H9 (cell line): ENCODE results near the gene FAM217A. TPM values are rescaled to one million over a fixed set of nuclear protein-coding genes. Genes with fewer than 3 reads are reported as not detected.
"Not testable (repeated sequence)": the region's sequence is repeated elsewhere in the genome, so short reads cannot be mapped to it uniquely, and the experiment has no call there.

Source experiments
- DNase-seq: peaks from one replicate; pipeline ENCODE4 v3.0.0-alpha.2; 2017
- H2AFZ ChIP-seq: one replicate; pipeline ENCODE4 v1.6.1; 2013; ENCODE audit warnings: mild to moderate bottlenecking, low read length, control low read depth, moderate library complexity
- H2AK5ac ChIP-seq: 2 replicates; pipeline ENCODE4 v1.6.1; 2013; ENCODE audit warnings: low read length, control low read depth, mixed read lengths; ENCODE audit not compliant: insufficient read length
- H2BK120ac ChIP-seq: one replicate; pipeline ENCODE4 v1.6.1; 2013; ENCODE audit warnings: low read depth, mild to moderate bottlenecking, low read length, control low read depth, inconsistent platforms; ENCODE audit not compliant: poor library complexity, severe bottlenecking
- H2BK12ac ChIP-seq: 2 replicates; pipeline ENCODE4 v1.6.1; 2013; ENCODE audit warnings: low read length, control low read depth, mixed read lengths, low read depth; ENCODE audit not compliant: insufficient read length
- H2BK15ac ChIP-seq: 2 replicates; pipeline ENCODE4 v1.6.1; 2013; ENCODE audit warnings: low read depth, low read length, control low read depth
- H2BK20ac ChIP-seq: one replicate; pipeline ENCODE4 v1.6.1; 2013; ENCODE audit warnings: low read depth, mild to moderate bottlenecking, low read length, control low read depth, inconsistent platforms; ENCODE audit not compliant: poor library complexity, severe bottlenecking
- H2BK5ac ChIP-seq: 2 replicates; pipeline ENCODE4 v1.6.1; 2013; ENCODE audit warnings: low read length, control low read depth, mixed read lengths; ENCODE audit not compliant: insufficient read length
- H3K14ac ChIP-seq: 2 replicates; pipeline ENCODE4 v1.6.1; 2013; ENCODE audit warnings: low read length, control low read depth; ENCODE audit not compliant: insufficient read depth
- H3K18ac ChIP-seq: 2 replicates; pipeline ENCODE4 v1.6.1; 2013; ENCODE audit warnings: low read depth, mild to moderate bottlenecking, mixed read lengths, low read length, control low read depth; ENCODE audit not compliant: insufficient read length
- H3K23ac ChIP-seq: 2 replicates; pipeline ENCODE4 v1.6.1; 2013; ENCODE audit warnings: low read length, control low read depth, mixed read lengths, low read depth; ENCODE audit not compliant: insufficient read length
- H3K23me2 ChIP-seq: 2 replicates; pipeline ENCODE4 v1.6.1; 2013; ENCODE audit warnings: low read depth, mild to moderate bottlenecking, mixed read lengths, low read length, control low read depth; ENCODE audit not compliant: insufficient read length, poor library complexity, severe bottlenecking
- H3K27ac ChIP-seq: 2 replicates; pipeline ENCODE4 v1.5.1; 2013; ENCODE audit warnings: low read length, control low read depth, mixed read lengths, low read depth; ENCODE audit not compliant: insufficient read length
- H3K27me3 ChIP-seq: 2 replicates; pipeline ENCODE4 v1.6.1; 2013; ENCODE audit warnings: low read length, control low read depth, inconsistent platforms; ENCODE audit not compliant: insufficient read depth
- H3K4ac ChIP-seq: 2 replicates; pipeline ENCODE4 v1.6.1; 2013; ENCODE audit warnings: low read depth, mild to moderate bottlenecking, control low read depth, inconsistent platforms, low read length, moderate library complexity
- H3K4me1 ChIP-seq: 2 replicates; pipeline ENCODE4 v1.6.1; 2013; ENCODE audit warnings: low read length, control low read depth, inconsistent platforms; ENCODE audit not compliant: insufficient read depth
- H3K4me2 ChIP-seq: 2 replicates; pipeline ENCODE4 v1.6.1; 2013; ENCODE audit warnings: low read length, control low read depth, mixed read lengths; ENCODE audit not compliant: insufficient read length, insufficient read depth
- H3K56ac ChIP-seq: 2 replicates; pipeline ENCODE4 v1.6.1; 2013; ENCODE audit warnings: low read depth, mild to moderate bottlenecking, mixed read lengths, low read length, control low read depth; ENCODE audit not compliant: insufficient read length
- H3K79me1 ChIP-seq: 2 replicates; pipeline ENCODE4 v1.6.1; 2013; ENCODE audit warnings: low read depth, mild to moderate bottlenecking, moderate library complexity, low read length, control low read depth, inconsistent platforms; ENCODE audit not compliant: insufficient read depth, poor library complexity, severe bottlenecking
- H3K79me2 ChIP-seq: 2 replicates; pipeline ENCODE4 v1.6.1; 2013; ENCODE audit warnings: low read length, control low read depth, inconsistent platforms; ENCODE audit not compliant: insufficient read depth
- H3K9ac ChIP-seq: 2 replicates; pipeline ENCODE4 v1.6.1; 2013; ENCODE audit warnings: low read length, control low read depth, mixed read lengths; ENCODE audit not compliant: insufficient read length; ENCODE audit errors: extremely low read depth
- H3K9me3 ChIP-seq: one replicate; pipeline ENCODE4 v1.6.1; 2013; ENCODE audit warnings: low read depth, low read length, inconsistent platforms; ENCODE audit not compliant: control insufficient read depth
- H3T11ph ChIP-seq: one replicate; pipeline ENCODE4 v1.6.1; 2013; ENCODE audit warnings: mild to moderate bottlenecking, low read length, control low read depth, inconsistent platforms
- H4K20me1 ChIP-seq: one replicate; pipeline ENCODE4 v1.6.1; 2013; ENCODE audit not compliant: control insufficient read depth, insufficient read length, insufficient read depth
- H4K5ac ChIP-seq: 2 replicates; pipeline ENCODE4 v1.6.1; 2013; ENCODE audit warnings: low read depth, mild to moderate bottlenecking, mixed read lengths, low read length, control low read depth; ENCODE audit not compliant: insufficient read length
- H4K8ac ChIP-seq: replicated peaks from 2 replicates; pipeline ENCODE4 v1.6.1; 2013; ENCODE audit warnings: low read length, control low read depth, mixed read lengths, low read depth; ENCODE audit not compliant: insufficient read length
- H4K91ac ChIP-seq: 2 replicates; pipeline ENCODE4 v1.6.1; 2013; ENCODE audit warnings: low read depth, mild to moderate bottlenecking, moderate library complexity, mixed read lengths, low read length, control low read depth; ENCODE audit not compliant: insufficient read length
- H3K27ac Mint-ChIP-seq, 3 experiments: 2 replicates in 2 of 3; 3 replicates in 1 of 3; pipeline ENCODE4 v1.8.0; 2020 to 2021; ENCODE audit warnings: mixed read lengths in 3 of 3, mild to moderate bottlenecking in 1 of 3, moderate library complexity in 1 of 3
- H3K27me3 Mint-ChIP-seq: 2 replicates; pipeline ENCODE4 v1.8.0; 2021; ENCODE audit warnings: low read depth, mild to moderate bottlenecking, moderate library complexity, mixed read lengths
- H3K36me3 Mint-ChIP-seq, 3 experiments: 2 replicates in 2 of 3; 3 replicates in 1 of 3; pipeline ENCODE4 v1.8.0; 2020 to 2021; ENCODE audit warnings: low read depth in 3 of 3, mixed read lengths in 3 of 3; ENCODE audit not compliant: insufficient read depth in 1 of 3
- H3K4me1 Mint-ChIP-seq, 2 experiments: 2 replicates each; pipeline ENCODE4 v1.8.0; 2020; ENCODE audit warnings: mixed read lengths in 2 of 2
- H3K4me3 Mint-ChIP-seq, 2 experiments: 2 replicates in 1 of 2; 3 replicates in 1 of 2; pipeline ENCODE4 v1.8.0; 2020 to 2021; ENCODE audit warnings: mild to moderate bottlenecking in 2 of 2, mixed read lengths in 2 of 2, moderate library complexity in 1 of 2
- H3K9me3 Mint-ChIP-seq, 2 experiments: 2 replicates in 1 of 2; 3 replicates in 1 of 2; pipeline ENCODE4 v1.8.0; 2020; ENCODE audit warnings: mild to moderate bottlenecking in 2 of 2, mixed read lengths in 2 of 2, moderate library complexity in 1 of 2
- CTCF ChIP-seq: fragments of 200-600 bp; sonication (generic); conservative IDR thresholded peaks from 3 replicates; pipeline ENCODE4 v1.8.0; 2021; ENCODE audit warnings: antibody characterized with exemption, mild to moderate bottlenecking
- WGBS: extraction: QIAGEN DNeasy Blood & Tissue Kit; methylation state at CpG from one replicate; pipeline ENCODE4 v1.1.7; 2013; ENCODE audit warnings: missing lambda C conversion rate, low lambda C conversion rate, mixed read lengths; ENCODE audit not compliant: insufficient read length; ENCODE audit errors: extremely low coverage; 5-methylcytosine and 5-hydroxymethylcytosine counted together
- total RNA-seq: library from RNA; stranded (reverse); gene quantifications from 2 replicates; pipeline ENCODE4 v1.2.1, GENCODE V29; 2021

FAM217A gene
- total RNA-seq, 1 experiment from 2014 or later, result not detected

GRCh38 chr6:4112366-4112765, 33.4 kb upstream of the FAM217A start:
- no peaks in the 10 kb centered on the region for H3K4me1 ChIP-seq
- H2BK20ac ChIP-seq, result no peak overlapping the region
- Mint-ChIP-seq H3K4me3 (no peak overlapping the region), H3K9me3 (peaks cover 8% of the 10 kb centered on the region in 2 experiments; a peak in 3 of 5 replicates), H3K27me3 (no peaks in the 10 kb centered on the region), H3K36me3 (peaks cover 17 to 24% (median 17%) of the 10 kb centered on the region in 3 experiments; a peak in 6 of 7 replicates), H3K4me1 (no peaks in the 10 kb centered on the region), H3K27ac (no peak overlapping the region)
- H2BK12ac ChIP-seq, result no peak overlapping the region
- no peak overlapping the region for H2BK15ac ChIP-seq
- no peak overlapping the region for H4K8ac ChIP-seq
- H3K56ac ChIP-seq, result no peak overlapping the region
- H2AFZ ChIP-seq, result no peak overlapping the region
- H3K14ac ChIP-seq, result no peak overlapping the region
- H3K23me2 ChIP-seq, result no peaks in the 10 kb centered on the region
- no peak for TF ChIP-seq CTCF
- no peak overlapping the region for H3K9ac ChIP-seq
- no peak overlapping the region for H3K23ac ChIP-seq
- WGBS, result no CpG with 5 or more reads among the region's 3 CpGs
- no peaks in the 10 kb centered on the region for H3K27me3 ChIP-seq
- H4K91ac ChIP-seq, result no peak overlapping the region
- H3K4me2 ChIP-seq, result no peak overlapping the region
- no peaks in the 10 kb centered on the region for H3K9me3 ChIP-seq
- no peaks in the 10 kb centered on the region for H3K79me2 ChIP-seq
- H3K27ac ChIP-seq, result no peak overlapping the region
- no peak overlapping the region for H2BK5ac ChIP-seq
- H4K20me1 ChIP-seq, result no peaks in the 10 kb centered on the region
- H3K4ac ChIP-seq, result no peak overlapping the region
- no peaks in the 10 kb centered on the region for H3K79me1 ChIP-seq
- no peak overlapping the region for H3K18ac ChIP-seq
- H2AK5ac ChIP-seq, result no peak overlapping the region
- no peak overlapping the region for H2BK120ac ChIP-seq
- no peak overlapping the region for H4K5ac ChIP-seq
- no peak for DNase-seq
- H3T11ph ChIP-seq, result no peak overlapping the region

- not testable (repeated sequence) for DNase-seq, H3K79me2 ChIP-seq
Measured at GRCh38 chr6:4109363-4109815, 30.5 kb upstream of the FAM217A start.

More at GRCh38 chr6:4109363-4109815, 30.5 kb upstream of the FAM217A start:
- H3K4me3 Mint-ChIP-seq, H3K9me3 ChIP-seq, H3K4me2 ChIP-seq, H3K4me1 ChIP-seq, H3K27ac Mint-ChIP-seq, H3K79me1 ChIP-seq, H3K23ac ChIP-seq, H3K9ac ChIP-seq, H3K4me1 Mint-ChIP-seq, H4K5ac ChIP-seq, H2BK12ac ChIP-seq, H3T11ph ChIP-seq, H3K27ac ChIP-seq, H2BK5ac ChIP-seq, H3K56ac ChIP-seq, H2BK15ac ChIP-seq, H3K36me3 Mint-ChIP-seq, H3K14ac ChIP-seq, H3K18ac ChIP-seq, H2AK5ac ChIP-seq, H3K27me3 ChIP-seq, H4K8ac ChIP-seq, H3K23me2 ChIP-seq, H4K20me1 ChIP-seq, H4K91ac ChIP-seq, H3K27me3 Mint-ChIP-seq, H3K9me3 Mint-ChIP-seq, H2BK120ac ChIP-seq, H3K4ac ChIP-seq, H2BK20ac ChIP-seq, H2AFZ ChIP-seq: not testable (repeated sequence)
- WGBS, result no CpG with 5 or more reads among the region's 4 CpGs
